Upper lobe of left lung (tissue), 6 donors: ENCODE measurements around the gene PTPRN2. TPM values are rescaled to one million over a fixed set of nuclear protein-coding genes. Genes with fewer than 3 reads are reported as not detected.

Experiments used
- ATAC-seq, 2 donors: fragments of 200-7000 bp; cut with Tn5 transposase; one replicate each; pipeline ENCODE4 v1.9.1; 2022; ENCODE audit warnings: mild to moderate bottlenecking in 2 of 2, moderate library complexity in 2 of 2; ENCODE audit not compliant: low FRiP score in 2 of 2
- DNase-seq, 2 donors: peaks; one replicate each; pipeline ENCODE4 v3.0.0-alpha.2; 2019 to 2020
- H3K27ac ChIP-seq, 4 donors: fragments of 200-600 bp; sonication (generic); one replicate each; pipeline ENCODE4 v1.5.1; 2016 to 2019
- H3K27me3 ChIP-seq, 4 donors: fragments of 200-600 bp; sonication (generic); one replicate each; pipeline ENCODE4 v1.5.1; 2017 to 2019
- H3K36me3 ChIP-seq, 4 donors: fragments of 200-600 bp; sonication (generic); one replicate each; pipeline ENCODE4 v1.5.1; 2016 to 2019
- H3K4me1 ChIP-seq, 4 donors: fragments of 200-600 bp; sonication (generic); one replicate each; pipeline ENCODE4 v1.5.1; 2018 to 2019
- H3K4me3 ChIP-seq, 4 donors: fragments of 200-600 bp; sonication (generic); one replicate each; pipeline ENCODE4 v1.5.1; 2017 to 2019; ENCODE audit warnings: mild to moderate bottlenecking in 2 of 4, moderate library complexity in 1 of 4
- H3K9me3 ChIP-seq, 4 donors: fragments of 200-600 bp; sonication (generic); one replicate each; pipeline ENCODE4 v1.5.1; 2018 to 2019
- CTCF ChIP-seq, 6 experiments: fragments of 450-650 bp in 4 of 6; fragments of 200-600 bp in 2 of 6; sonication (generic) in 2 of 6; IDR thresholded peaks; one replicate each; pipeline ENCODE4 v1.5.1; 2016 to 2019; ENCODE audit warnings: antibody characterized with exemption in 6 of 6
- EP300 ChIP-seq, 4 donors: sonication (generic); formaldehyde crosslinking; IDR thresholded peaks; one replicate each; pipeline ENCODE4 v1.5.1; 2017; ENCODE audit warnings: antibody characterized with exemption in 4 of 4, control low read depth in 2 of 4
- POLR2A ChIP-seq, 4 donors: fragments of 450-650 bp; IDR thresholded peaks; one replicate each; pipeline ENCODE4 v1.5.1; 2016 to 2017; ENCODE audit warnings: antibody characterized with exemption in 4 of 4, mild to moderate bottlenecking in 2 of 4
- POLR2AphosphoS5 ChIP-seq, 2 donors: sonication (generic); formaldehyde crosslinking; IDR thresholded peaks; one replicate each; pipeline ENCODE4 v1.5.1; 2017; ENCODE audit warnings: antibody characterized with exemption in 2 of 2
- WGBS, 2 donors: methylation state at CpG; one replicate each; pipeline ENCODE4 v1.1.5; 2017 to 2018; 5-methylcytosine and 5-hydroxymethylcytosine counted together
- total RNA-seq, 6 donors: library from RNA; depleted of rRNA in 4 of 6; stranded (reverse); fragments of >200 nt in 4 of 6; gene quantifications; one replicate each; pipeline versions ENCODE4 v1.1.0 to v1.2.1, GENCODE V29; 2016 to 2021
- donor health status: DM: no; HTN: no; CAD: no; lungs with moderate emphysema.
- donor health status: DM: no; HTN: yes; CAD: no; lungs with severe emphysema.

Gene PTPRN2
- total RNA-seq, 6 donors from 2014 or later = 3.3 to 7.9 (median 5.2) TPM

GRCh38 chr7:157944051-157944450, 643.6 kb downstream of the PTPRN2 start:
- peaks cover 0 to 6% (median 3%) of the 10 kb centered on the region in 4 donors for H3K9me3 ChIP-seq
- ATAC-seq (no peak), DNase-seq (no peak)
- no peak overlapping the region for H3K27ac ChIP-seq
- 87 to 92% methylated on average over 12 to 14 of the region's 14 CpGs for WGBS, 2 donors
- TF ChIP-seq CTCF (IDR thresholded peaks at IDR 0.05) = no peak
- no peak for TF ChIP-seq POLR2A (IDR thresholded peaks at IDR 0.05)
- TF ChIP-seq EP300 (IDR thresholded peaks at IDR 0.05) = no peak
- no peak for TF ChIP-seq POLR2AphosphoS5 (IDR thresholded peaks at IDR 0.05)
- no peaks in the 10 kb centered on the region for H3K36me3 ChIP-seq
- H3K27me3 ChIP-seq = no peaks in the 10 kb centered on the region
- no peak overlapping the region for H3K4me3 ChIP-seq
- H3K4me1 ChIP-seq = no peaks in the 10 kb centered on the region

- no peak for ATAC-seq
- H3K4me1 ChIP-seq = no peaks in the 10 kb centered on the region
- no peak overlapping the region for H3K27ac ChIP-seq
- peaks cover 0 to 6% (median 3%) of the 10 kb centered on the region in 4 donors for H3K9me3 ChIP-seq
- WGBS, 2 donors = 72 to 77% methylated on average over 6 of the region's 6 CpGs
- H3K27me3 ChIP-seq = no peaks in the 10 kb centered on the region
- DNase-seq = no peak
- TF ChIP-seq EP300 (IDR thresholded peaks at IDR 0.05) (no peak), CTCF (IDR thresholded peaks at IDR 0.05) (no peak), POLR2A (IDR thresholded peaks at IDR 0.05) (no peak), POLR2AphosphoS5 (IDR thresholded peaks at IDR 0.05) (no peak)
- no peaks in the 10 kb centered on the region for H3K36me3 ChIP-seq
- H3K4me3 ChIP-seq = no peak overlapping the region
Measured at GRCh38 chr7:157943561-157943960, 644.1 kb downstream of the PTPRN2 start.

GRCh38 chr7:157941210-157941609, 646.4 kb downstream of the PTPRN2 start:
- no peaks in the 10 kb centered on the region for H3K9me3 ChIP-seq
- no peaks in the 10 kb centered on the region for H3K36me3 ChIP-seq
- 77 to 89% methylated on average over 2 to 4 of the region's 4 CpGs for WGBS, 2 donors
- no peaks in the 10 kb centered on the region for H3K4me1 ChIP-seq
- H3K4me3 ChIP-seq = no peak overlapping the region
- H3K27me3 ChIP-seq = no peaks in the 10 kb centered on the region
- TF ChIP-seq POLR2AphosphoS5 (IDR thresholded peaks at IDR 0.05) (no peak), CTCF (IDR thresholded peaks at IDR 0.05) (no peak), POLR2A (IDR thresholded peaks at IDR 0.05) (no peak), EP300 (IDR thresholded peaks at IDR 0.05) (no peak)
- ATAC-seq (no peak), DNase-seq (no peak)
- H3K27ac ChIP-seq = no peak overlapping the region

DNA sequence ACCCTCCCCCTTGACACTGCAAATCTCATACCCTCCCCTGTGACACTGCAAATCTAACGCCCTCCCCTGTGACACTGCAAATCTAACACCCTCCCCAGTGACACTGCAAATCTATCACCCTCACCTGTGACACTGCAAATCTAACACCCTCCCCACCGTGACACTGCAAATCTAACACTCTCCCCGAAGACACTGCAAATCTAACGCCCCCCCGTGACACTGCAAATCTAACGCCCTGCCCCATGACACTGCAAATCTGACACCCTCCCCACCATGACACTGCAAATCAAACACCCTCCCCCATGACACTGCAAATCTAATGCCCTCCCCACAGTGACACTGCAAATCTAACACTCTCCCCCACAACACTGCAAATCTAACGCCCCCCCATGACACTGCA, 647.1 kb downstream of the PTPRN2 start:
- no peak overlapping the region for H3K4me3 ChIP-seq
- no peak overlapping the region for H3K27ac ChIP-seq
- 85 to 90% methylated on average over 6 of the region's 7 CpGs for WGBS, 2 donors
- no peaks in the 10 kb centered on the region for H3K27me3 ChIP-seq
- TF ChIP-seq EP300 (IDR thresholded peaks at IDR 0.05) (no peak), POLR2A (IDR thresholded peaks at IDR 0.05) (no peak), CTCF (IDR thresholded peaks at IDR 0.05) (no peak), POLR2AphosphoS5 (IDR thresholded peaks at IDR 0.05) (no peak)
- no peak for DNase-seq
- H3K36me3 ChIP-seq = no peaks in the 10 kb centered on the region
- no peaks in the 10 kb centered on the region for H3K9me3 ChIP-seq
- no peak for ATAC-seq
- H3K4me1 ChIP-seq = no peaks in the 10 kb centered on the region

- ATAC-seq (no peak), DNase-seq (no peak)
- WGBS, 2 donors = 25 to 71% methylated on average over 1 to 4 of the region's 4 CpGs
- TF ChIP-seq EP300 (IDR thresholded peaks at IDR 0.05) = no peak
- no peak for TF ChIP-seq POLR2A (IDR thresholded peaks at IDR 0.05)
- no peak for TF ChIP-seq POLR2AphosphoS5 (IDR thresholded peaks at IDR 0.05)
- TF ChIP-seq CTCF (IDR thresholded peaks at IDR 0.05) = no peak
- Histone ChIP-seq H3K27me3 (no peaks in the 10 kb centered on the region), H3K27ac (no peak overlapping the region), H3K4me3 (no peak overlapping the region), H3K4me1 (no peaks in the 10 kb centered on the region), H3K9me3 (peaks cover 0 to 3% (median 0%) of the 10 kb centered on the region in 4 donors), H3K36me3 (no peaks in the 10 kb centered on the region)
Measured at GRCh38 chr7:157938211-157938610, 649.4 kb downstream of the PTPRN2 start.
